Fibroblast of upper back skin (primary cell): Measurements from ENCODE around the gene FAM229A.
"Not testable (repeated sequence)": the region's sequence is repeated elsewhere in the genome, so short reads cannot be mapped to it uniquely, and the experiment has no call there.

ENCODE experiments used
- DNase-seq: peaks from one replicate; pipeline ENCODE4 v3.0.0-alpha.2; 2013

FAM229A gene

GRCh38 chr1:32362474-32363313 is at the start of gene FAM229A, which contains the start of gene TSSK3:
TSS of gene FAM229A (minus strand) at chr1:32362485. CDS start at chr1:32362091, 394 bp downstream.
TSS of gene TSSK3 (plus strand) at chr1:32362539. CDS start at chr1:32362702, 163 bp downstream.
- no peak for DNase-seq

- no peak for DNase-seq
Measured at GRCh38 chr1:32411261-32411660, 49.0 kb upstream of the FAM229A start.

GRCh38 chr1:32406629-32407111 is 44.4 kb upstream of the FAM229A start:
- no peak for DNase-seq

- DNase-seq: no peak
Measured at GRCh38 chr1:32405672-32406467, 43.6 kb upstream of the FAM229A start.

- DNase-seq: peak; percentile 72
Measured at GRCh38 chr1:32404946-32405345, 42.7 kb upstream of the FAM229A start.

- peak; percentile 87 for DNase-seq
Measured at GRCh38 chr1:32400876-32401631, 38.8 kb upstream of the FAM229A start.

GRCh38 chr1:32399843-32400242 is 37.6 kb upstream of the FAM229A start:
- DNase-seq: no peak

- DNase-seq: peak; percentile 38
Measured at GRCh38 chr1:32398401-32398800, 36.1 kb upstream of the FAM229A start.

- not testable (repeated sequence) for DNase-seq
Measured at GRCh38 chr1:32396524-32396923, 34.2 kb upstream of the FAM229A start.

GRCh38 chr1:32394890-32395432 is 32.7 kb upstream of the FAM229A start:
- DNase-seq: no peak

GRCh38 chr1:32394141-32394889 is 32.0 kb upstream of the FAM229A start, which contains the start of gene BSDC1:
TSS of gene BSDC1 (minus strand) at chr1:32394441. CDS start at chr1:32394414, 27 bp downstream.
- DNase-seq: peak; percentile 97

- no peak for DNase-seq
Measured at GRCh38 chr1:32393832-32394140, 31.5 kb upstream of the FAM229A start.

- no peak for DNase-seq
Measured at GRCh38 chr1:32393136-32393535, 30.9 kb upstream of the FAM229A start.

GRCh38 chr1:32392325-32392724 is 30.0 kb upstream of the FAM229A start:
- no peak for DNase-seq

- DNase-seq: no peak
Measured at GRCh38 chr1:32390904-32391870, 28.9 kb upstream of the FAM229A start.

GRCh38 chr1:32388641-32389040 is 26.4 kb upstream of the FAM229A start:
- no peak for DNase-seq

GRCh38 chr1:32386676-32387392 is 24.5 kb upstream of the FAM229A start:
- DNase-seq: no peak

- DNase-seq: no peak
Measured at GRCh38 chr1:32380057-32380456, 17.8 kb upstream of the FAM229A start.

- no peak for DNase-seq
Measured at GRCh38 chr1:32377541-32378220, 15.4 kb upstream of the FAM229A start.
